Fibroblast of skin of back (primary cell): ENCODE results near the gene UBE2D2. TPM values are rescaled to one million over a fixed set of nuclear protein-coding genes. Genes with fewer than 3 reads are reported as not detected.
"Not testable (repeated sequence)": the region's sequence is repeated elsewhere in the genome, so short reads cannot be mapped to it uniquely, and the experiment has no call there.

Experiments used
- DNase-seq: peaks from one replicate; pipeline ENCODE4 v3.0.0-alpha.2; 2013
- polyA plus RNA-seq, 2 experiments: library from polyadenylated mRNA; unstranded; fragments of 120-200 nt; gene quantifications; one replicate each; pipeline ENCODE4 v1.2.1, GENCODE V29; 2013; ENCODE audit not compliant: insufficient read length in 2 of 2

Gene UBE2D2
- 140 TPM for polyA plus RNA-seq (2013, experiment 1 of 2; ENCODE audit: insufficient read length)
- polyA plus RNA-seq (2013, experiment 2 of 2; ENCODE audit: insufficient read length), result 131 TPM

- peak; percentile 97 for DNase-seq
These were observed at the start of gene UBE2D2 for GRCh38 chr5:139560752-139561654. Gene UBE2D2 (plus strand): TSS chr5:139561339. CDS start chr5:139561792, 453 bp downstream.

- no peak for DNase-seq
These were observed 48.3 kb upstream of the UBE2D2 start for GRCh38 chr5:139512786-139513390.

- peak; percentile 79 for DNase-seq
These were observed 47.7 kb upstream of the UBE2D2 start for GRCh38 chr5:139513434-139513833.

GRCh38 chr5:139513852-139514485 is 47.2 kb upstream of the UBE2D2 start:
- DNase-seq, result no peak

GRCh38 chr5:139514486-139514856 is 46.7 kb upstream of the UBE2D2 start:
- DNase-seq, result no peak

GRCh38 chr5:139517683-139518564 is 43.2 kb upstream of the UBE2D2 start:
- peak; percentile 84 for DNase-seq

- peak; percentile 27 for DNase-seq
These were observed 37.3 kb upstream of the UBE2D2 start for GRCh38 chr5:139523635-139524445.

GRCh38 chr5:139524446-139524845 is 36.7 kb upstream of the UBE2D2 start:
- DNase-seq, result no peak

- DNase-seq, result no peak
These were observed 36.1 kb upstream of the UBE2D2 start for GRCh38 chr5:139524940-139525585.

GRCh38 chr5:139525586-139526308 is 35.4 kb upstream of the UBE2D2 start:
- DNase-seq, result not testable (repeated sequence)

GRCh38 chr5:139526309-139527089 is 34.6 kb upstream of the UBE2D2 start:
- DNase-seq, result not testable (repeated sequence)

- not testable (repeated sequence) for DNase-seq
These were observed 34.1 kb upstream of the UBE2D2 start for GRCh38 chr5:139527090-139527470.

GRCh38 chr5:139527896-139528467 is 33.2 kb upstream of the UBE2D2 start:
- not testable (repeated sequence) for DNase-seq

- DNase-seq, result not testable (repeated sequence)
These were observed 32.4 kb upstream of the UBE2D2 start for GRCh38 chr5:139528695-139529094.

GRCh38 chr5:139530079-139530478 is 31.1 kb upstream of the UBE2D2 start:
- DNase-seq, result not testable (repeated sequence)

- DNase-seq, result no peak
These were observed 29.4 kb upstream of the UBE2D2 start for GRCh38 chr5:139531772-139532169.

GRCh38 chr5:139543423-139543991 is 17.6 kb upstream of the UBE2D2 start:
- DNase-seq, result peak; percentile 38

GRCh38 chr5:139546593-139546992 is 14.5 kb upstream of the UBE2D2 start:
- not testable (repeated sequence) for DNase-seq
